ENCODE measurements around the gene TWSG1.

DNA sequence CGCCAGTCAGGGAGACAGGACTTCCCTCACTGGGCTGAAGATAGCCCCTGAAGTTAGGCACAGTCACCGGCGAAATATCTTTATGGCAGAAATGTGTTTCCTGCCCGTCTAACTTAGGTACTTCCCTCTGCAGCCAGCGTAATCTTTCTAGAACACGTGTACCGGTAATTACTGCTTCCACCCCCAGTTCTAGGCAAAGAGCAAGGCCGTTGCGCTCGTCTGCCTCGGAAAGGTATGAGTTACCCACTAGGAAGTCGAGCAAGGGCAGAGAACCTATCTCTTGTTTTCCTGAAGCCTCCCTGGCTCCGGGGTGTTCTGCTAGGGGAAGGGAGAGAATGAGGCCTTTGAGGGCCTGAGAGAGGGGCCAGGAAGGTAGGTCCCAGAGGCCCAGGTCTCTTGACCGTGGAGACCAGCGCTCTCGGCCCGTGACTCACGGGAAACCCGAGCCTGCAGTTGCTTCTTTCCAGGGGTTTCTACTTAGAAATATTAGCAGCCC, 70.0 kb downstream of the TWSG1 start:
- TF ChIP-seq, protein P1, sequence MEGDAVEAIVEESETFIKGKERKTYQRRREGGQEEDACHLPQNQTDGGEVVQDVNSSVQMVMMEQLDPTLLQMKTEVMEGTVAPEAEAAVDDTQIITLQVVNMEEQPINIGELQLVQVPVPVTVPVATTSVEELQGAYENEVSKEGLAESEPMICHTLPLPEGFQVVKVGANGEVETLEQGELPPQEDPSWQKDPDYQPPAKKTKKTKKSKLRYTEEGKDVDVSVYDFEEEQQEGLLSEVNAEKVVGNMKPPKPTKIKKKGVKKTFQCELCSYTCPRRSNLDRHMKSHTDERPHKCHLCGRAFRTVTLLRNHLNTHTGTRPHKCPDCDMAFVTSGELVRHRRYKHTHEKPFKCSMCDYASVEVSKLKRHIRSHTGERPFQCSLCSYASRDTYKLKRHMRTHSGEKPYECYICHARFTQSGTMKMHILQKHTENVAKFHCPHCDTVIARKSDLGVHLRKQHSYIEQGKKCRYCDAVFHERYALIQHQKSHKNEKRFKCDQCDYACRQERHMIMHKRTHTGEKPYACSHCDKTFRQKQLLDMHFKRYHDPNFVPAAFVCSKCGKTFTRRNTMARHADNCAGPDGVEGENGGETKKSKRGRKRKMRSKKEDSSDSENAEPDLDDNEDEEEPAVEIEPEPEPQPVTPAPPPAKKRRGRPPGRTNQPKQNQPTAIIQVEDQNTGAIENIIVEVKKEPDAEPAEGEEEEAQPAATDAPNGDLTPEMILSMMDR (IDR thresholded peaks at IDR 0.05) = no peak
- TF ChIP-seq POLR2A (IDR thresholded peaks at IDR 0.05) = no peak

All from adrenal gland (tissue), 5 donors.